Measurements from ENCODE around the gene NCAPH2.

- TF ChIP-seq POLR2A (IDR thresholded peaks at IDR 0.05) (no peak), CTCF (IDR thresholded peaks at IDR 0.05) (no peak)
These were observed 32.4 kb upstream of the NCAPH2 start for GRCh38 chr22:50475652-50476002.
